ENCODE measurements around the gene ZBTB24.

DNA sequence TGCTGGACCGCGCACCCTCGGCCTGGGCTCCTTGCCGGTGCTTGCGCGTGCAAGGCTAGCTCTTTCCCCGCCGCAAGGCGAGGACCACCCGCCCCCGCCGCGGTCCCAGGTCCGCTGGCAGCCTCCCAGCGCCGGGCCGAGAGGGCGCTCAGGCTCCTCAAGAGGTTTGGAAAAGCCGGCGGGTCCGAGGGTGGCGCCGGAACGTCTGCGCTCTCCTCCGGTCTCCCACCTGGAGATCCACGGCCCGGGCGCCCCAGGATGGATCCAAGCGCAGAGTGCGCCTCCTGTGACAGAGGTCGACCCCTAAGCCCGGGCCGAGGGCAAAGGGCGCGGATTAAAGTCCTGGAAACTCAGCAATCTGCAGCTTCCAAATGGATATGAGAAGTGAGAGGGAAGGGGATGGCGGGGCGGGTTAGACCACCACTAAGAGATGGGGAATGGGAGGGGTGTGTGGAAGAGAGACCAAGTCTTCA lies 26.9 kb downstream of the ZBTB24 start:
- no peak for TF ChIP-seq HMGXB4 (CRISPR knock-in tag; IDR thresholded peaks at IDR 0.05; ENCODE audit: borderline replicate concordance)
- no peak for TF ChIP-seq NR3C1 (IDR thresholded peaks at IDR 0.05)
- TF ChIP-seq, protein P1, sequence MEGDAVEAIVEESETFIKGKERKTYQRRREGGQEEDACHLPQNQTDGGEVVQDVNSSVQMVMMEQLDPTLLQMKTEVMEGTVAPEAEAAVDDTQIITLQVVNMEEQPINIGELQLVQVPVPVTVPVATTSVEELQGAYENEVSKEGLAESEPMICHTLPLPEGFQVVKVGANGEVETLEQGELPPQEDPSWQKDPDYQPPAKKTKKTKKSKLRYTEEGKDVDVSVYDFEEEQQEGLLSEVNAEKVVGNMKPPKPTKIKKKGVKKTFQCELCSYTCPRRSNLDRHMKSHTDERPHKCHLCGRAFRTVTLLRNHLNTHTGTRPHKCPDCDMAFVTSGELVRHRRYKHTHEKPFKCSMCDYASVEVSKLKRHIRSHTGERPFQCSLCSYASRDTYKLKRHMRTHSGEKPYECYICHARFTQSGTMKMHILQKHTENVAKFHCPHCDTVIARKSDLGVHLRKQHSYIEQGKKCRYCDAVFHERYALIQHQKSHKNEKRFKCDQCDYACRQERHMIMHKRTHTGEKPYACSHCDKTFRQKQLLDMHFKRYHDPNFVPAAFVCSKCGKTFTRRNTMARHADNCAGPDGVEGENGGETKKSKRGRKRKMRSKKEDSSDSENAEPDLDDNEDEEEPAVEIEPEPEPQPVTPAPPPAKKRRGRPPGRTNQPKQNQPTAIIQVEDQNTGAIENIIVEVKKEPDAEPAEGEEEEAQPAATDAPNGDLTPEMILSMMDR (IDR thresholded peaks at IDR 0.05): no peak
- TF ChIP-seq JUN (IDR thresholded peaks at IDR 0.05): no peak
- no peak for TF ChIP-seq POLR2A (IDR thresholded peaks at IDR 0.05; ENCODE audit: low read length)
- no peak for TF ChIP-seq CEBPB (IDR thresholded peaks at IDR 0.05)
- TF ChIP-seq, protein P2, sequence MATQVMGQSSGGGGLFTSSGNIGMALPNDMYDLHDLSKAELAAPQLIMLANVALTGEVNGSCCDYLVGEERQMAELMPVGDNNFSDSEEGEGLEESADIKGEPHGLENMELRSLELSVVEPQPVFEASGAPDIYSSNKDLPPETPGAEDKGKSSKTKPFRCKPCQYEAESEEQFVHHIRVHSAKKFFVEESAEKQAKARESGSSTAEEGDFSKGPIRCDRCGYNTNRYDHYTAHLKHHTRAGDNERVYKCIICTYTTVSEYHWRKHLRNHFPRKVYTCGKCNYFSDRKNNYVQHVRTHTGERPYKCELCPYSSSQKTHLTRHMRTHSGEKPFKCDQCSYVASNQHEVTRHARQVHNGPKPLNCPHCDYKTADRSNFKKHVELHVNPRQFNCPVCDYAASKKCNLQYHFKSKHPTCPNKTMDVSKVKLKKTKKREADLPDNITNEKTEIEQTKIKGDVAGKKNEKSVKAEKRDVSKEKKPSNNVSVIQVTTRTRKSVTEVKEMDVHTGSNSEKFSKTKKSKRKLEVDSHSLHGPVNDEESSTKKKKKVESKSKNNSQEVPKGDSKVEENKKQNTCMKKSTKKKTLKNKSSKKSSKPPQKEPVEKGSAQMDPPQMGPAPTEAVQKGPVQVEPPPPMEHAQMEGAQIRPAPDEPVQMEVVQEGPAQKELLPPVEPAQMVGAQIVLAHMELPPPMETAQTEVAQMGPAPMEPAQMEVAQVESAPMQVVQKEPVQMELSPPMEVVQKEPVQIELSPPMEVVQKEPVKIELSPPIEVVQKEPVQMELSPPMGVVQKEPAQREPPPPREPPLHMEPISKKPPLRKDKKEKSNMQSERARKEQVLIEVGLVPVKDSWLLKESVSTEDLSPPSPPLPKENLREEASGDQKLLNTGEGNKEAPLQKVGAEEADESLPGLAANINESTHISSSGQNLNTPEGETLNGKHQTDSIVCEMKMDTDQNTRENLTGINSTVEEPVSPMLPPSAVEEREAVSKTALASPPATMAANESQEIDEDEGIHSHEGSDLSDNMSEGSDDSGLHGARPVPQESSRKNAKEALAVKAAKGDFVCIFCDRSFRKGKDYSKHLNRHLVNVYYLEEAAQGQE (IDR thresholded peaks at IDR 0.05): no peak
- no peak for TF ChIP-seq ESRRA (IDR thresholded peaks at IDR 0.05; ENCODE audit: borderline replicate concordance, low read length)
- TF ChIP-seq, protein P3, sequence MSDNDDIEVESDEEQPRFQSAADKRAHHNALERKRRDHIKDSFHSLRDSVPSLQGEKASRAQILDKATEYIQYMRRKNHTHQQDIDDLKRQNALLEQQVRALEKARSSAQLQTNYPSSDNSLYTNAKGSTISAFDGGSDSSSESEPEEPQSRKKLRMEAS (IDR thresholded peaks at IDR 0.05): no peak
- TF ChIP-seq RAD21 (conservative IDR thresholded peaks at IDR 0.05 in 1 of 2, IDR thresholded peaks at IDR 0.05 in 1 of 2): no peak
- TF ChIP-seq ZSCAN20 (CRISPR knock-in tag; IDR thresholded peaks at IDR 0.05): no peak
- TF ChIP-seq CHD2 (IDR thresholded peaks at IDR 0.05; ENCODE audit: low read length, partially characterized antibody): no peak
- TF ChIP-seq RARB (CRISPR knock-in tag; IDR thresholded peaks at IDR 0.05): no peak
- no peak for TF ChIP-seq ZC3H11A (IDR thresholded peaks at IDR 0.05)

All from A549 (cell line).